NCI-H2107 treated with DMSO at 0.1 percent for 48 hours (cell line): ENCODE measurements around the gene EPM2AIP1.
"Not testable (repeated sequence)": the region's sequence is repeated elsewhere in the genome, so short reads cannot be mapped to it uniquely, and the experiment has no call there.

Experiments
- DNase-seq: peaks from one replicate; lab custom pipeline; 2025; ENCODE audit not compliant: unreplicated experiment; lab: John Stamatoyannopoulos, UW

EPM2AIP1 gene

DNA sequence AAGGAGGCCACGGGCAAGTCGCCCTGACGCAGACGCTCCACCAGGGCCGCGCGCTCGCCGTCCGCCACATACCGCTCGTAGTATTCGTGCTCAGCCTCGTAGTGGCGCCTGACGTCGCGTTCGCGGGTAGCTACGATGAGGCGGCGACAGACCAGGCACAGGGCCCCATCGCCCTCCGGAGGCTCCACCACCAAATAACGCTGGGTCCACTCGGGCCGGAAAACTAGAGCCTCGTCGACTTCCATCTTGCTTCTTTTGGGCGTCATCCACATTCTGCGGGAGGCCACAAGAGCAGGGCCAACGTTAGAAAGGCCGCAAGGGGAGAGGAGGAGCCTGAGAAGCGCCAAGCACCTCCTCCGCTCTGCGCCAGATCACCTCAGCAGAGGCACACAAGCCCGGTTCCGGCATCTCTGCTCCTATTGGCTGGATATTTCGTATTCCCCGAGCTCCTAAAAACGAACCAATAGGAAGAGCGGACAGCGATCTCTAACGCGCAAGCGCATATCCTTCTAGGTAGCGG lies at the start of gene EPM2AIP1:
TSS of gene EPM2AIP1 (minus strand) at position 326 of the 520 bp plus-strand sequence. CDS start at position 272, 54 bp downstream.
- no peak for DNase-seq

- not testable (repeated sequence) for DNase-seq
Measured at GRCh38 chr3:37042712-37043111, 49.8 kb upstream of the EPM2AIP1 start.

DNA sequence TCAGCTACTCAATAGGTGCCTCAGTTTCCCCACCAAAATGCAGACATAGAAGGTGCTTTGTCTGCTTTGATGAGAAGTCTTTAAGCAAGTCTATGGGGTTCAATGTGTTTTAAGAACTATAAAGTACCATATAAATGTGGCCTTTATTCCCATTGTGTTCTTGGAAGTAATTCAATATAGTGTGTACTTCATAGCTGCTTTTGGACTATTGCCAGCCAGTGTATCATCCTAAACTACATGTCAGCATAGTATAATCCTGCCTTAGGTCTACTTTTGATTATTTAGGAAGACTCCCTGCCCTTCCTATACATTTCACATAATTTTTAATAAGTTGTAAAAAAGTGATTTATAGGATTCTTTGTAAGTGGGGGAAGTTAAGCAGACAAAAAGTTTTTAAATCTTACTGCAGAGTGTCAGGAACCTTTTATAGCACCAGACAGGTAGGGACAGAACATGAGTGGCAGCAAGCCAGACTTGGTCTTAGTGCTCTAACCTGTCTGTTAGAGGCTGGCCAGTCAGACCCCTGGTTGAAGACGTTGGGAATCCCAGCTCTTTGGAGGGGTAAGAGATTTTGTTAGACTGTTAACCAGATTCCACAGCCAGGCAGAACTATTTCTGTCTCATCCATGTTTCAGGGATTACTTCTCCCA lies 48.7 kb upstream of the EPM2AIP1 start:
- no peak for DNase-seq

DNA sequence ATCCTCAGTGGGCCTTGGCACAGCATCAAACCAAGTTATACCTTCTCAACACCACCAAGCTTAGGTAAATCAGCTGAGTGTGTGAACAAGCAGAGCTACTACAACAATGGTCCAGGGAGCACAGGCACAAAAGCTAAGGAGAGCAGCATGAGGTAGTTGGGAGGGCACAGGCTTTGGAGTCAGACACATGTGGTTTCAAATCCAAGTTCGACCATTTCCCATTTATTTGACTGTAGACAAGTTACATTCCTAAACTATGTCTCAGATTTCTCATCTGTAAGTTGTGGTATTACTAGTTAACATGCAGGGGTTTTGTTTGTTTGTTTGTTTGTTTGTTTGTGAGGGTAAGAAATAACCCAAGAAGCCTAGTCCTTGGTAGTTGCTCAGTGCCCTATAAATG lies 47.3 kb upstream of the EPM2AIP1 start:
- DNase-seq = no peak

GRCh38 chr3:37039161-37039846 lies 46.4 kb upstream of the EPM2AIP1 start:
- no peak for DNase-seq

GRCh38 chr3:37037352-37037751 lies 44.4 kb upstream of the EPM2AIP1 start:
- no peak for DNase-seq

- no peak for DNase-seq
Measured at GRCh38 chr3:37032961-37033360, 40.0 kb upstream of the EPM2AIP1 start.

DNA sequence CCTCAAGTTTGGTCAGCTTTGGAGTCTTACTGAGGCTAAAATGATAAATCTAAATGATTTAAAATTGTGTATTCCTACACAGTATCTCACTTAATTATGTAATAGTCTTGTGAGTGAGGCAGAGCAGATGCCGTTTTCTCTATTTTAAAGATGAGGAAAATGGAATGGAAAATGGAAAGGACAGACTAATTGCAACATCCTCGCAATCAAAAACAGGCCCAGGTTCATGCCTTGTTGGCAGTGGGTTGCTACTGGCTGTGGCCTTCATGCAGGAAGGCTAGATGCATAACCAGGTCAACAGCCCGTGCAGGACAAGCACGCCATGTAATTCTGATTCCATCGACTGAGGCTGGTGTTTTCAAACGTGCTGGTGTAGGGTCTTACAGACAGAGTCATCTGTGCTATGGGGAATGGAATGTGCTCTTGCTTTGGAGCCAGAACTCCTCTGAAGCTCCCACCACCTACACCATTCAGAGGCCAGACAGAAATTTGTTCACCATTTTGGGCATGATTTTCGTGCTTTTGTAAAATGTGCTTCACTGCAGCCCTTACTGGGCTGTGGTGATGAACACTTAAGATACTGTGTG lies 38.3 kb upstream of the EPM2AIP1 start:
- no peak for DNase-seq

- DNase-seq = no peak
Measured at GRCh38 chr3:37030588-37030987, 37.7 kb upstream of the EPM2AIP1 start.

- DNase-seq = no peak
Measured at GRCh38 chr3:37029516-37030163, 36.7 kb upstream of the EPM2AIP1 start.

DNA sequence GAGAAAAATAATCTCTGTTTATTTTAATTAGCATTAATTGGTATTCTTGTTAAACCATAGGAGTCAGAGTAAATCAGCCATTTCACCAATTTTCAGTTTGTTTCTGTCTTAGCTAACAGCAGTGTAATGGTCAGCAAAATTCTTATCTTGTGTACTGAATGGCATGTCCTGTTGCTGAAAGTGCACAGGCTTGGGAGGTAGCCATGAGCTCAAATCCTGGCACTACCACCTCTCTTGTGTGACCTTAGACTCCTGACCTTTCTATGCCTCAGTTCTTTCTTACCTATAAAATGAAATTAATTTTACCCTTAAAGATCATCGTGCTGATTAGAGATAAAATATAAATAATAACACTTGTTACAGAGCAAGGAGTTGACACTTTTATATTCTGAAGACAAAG lies 36.2 kb upstream of the EPM2AIP1 start:
- DNase-seq = no peak

DNA sequence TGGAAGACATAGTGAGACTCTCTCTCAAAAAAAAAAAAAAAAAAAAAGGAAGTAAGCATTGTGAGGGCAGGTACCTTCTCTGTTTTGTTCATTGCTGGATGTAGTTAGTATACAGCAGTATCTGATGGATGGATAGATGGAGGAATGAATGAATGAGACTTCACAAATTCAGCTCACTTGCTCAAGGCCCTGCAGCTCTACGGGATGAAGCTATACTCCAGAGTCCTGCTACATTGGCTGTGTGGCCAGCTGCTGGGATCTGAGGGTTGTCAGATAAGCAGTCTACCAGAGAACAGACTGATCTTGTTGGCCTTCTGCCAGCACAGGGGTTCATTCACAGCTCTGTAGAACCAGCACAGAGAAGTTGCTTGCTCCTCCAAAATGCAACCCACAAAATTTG lies 35.4 kb upstream of the EPM2AIP1 start:
- no peak for DNase-seq

GRCh38 chr3:37026851-37027250 lies 33.9 kb upstream of the EPM2AIP1 start:
- no peak for DNase-seq

DNA sequence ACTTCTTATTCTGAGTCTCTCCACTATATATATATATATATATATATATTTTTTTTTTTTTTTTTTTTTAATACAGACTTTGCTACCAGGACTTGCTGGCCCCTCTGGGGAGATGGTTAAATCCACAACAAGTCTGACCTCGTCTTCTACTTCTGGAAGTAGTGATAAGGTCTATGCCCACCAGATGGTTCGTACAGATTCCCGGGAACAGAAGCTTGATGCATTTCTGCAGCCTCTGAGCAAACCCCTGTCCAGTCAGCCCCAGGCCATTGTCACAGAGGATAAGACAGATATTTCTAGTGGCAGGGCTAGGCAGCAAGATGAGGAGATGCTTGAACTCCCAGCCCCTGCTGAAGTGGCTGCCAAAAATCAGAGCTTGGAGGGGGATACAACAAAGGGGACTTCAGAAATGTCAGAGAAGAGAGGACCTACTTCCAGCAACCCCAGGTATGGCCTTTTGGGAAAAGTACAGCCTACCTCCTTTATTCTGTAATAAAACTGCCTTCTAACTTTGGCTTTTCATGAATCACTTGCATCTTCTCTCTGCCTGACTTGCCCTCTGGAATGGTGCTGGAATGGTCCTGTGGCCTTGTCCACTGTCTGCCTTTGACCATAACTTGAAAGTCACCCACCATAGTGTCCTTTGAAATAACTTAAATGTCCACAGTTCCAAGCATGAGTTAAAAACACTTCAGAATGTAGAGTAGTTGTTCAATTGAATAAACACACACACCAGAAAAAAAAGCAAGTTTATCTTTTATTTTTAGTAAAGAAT lies 32.8 kb upstream of the EPM2AIP1 start:
- DNase-seq = no peak

GRCh38 chr3:37024820-37025405 lies 32.0 kb upstream of the EPM2AIP1 start:
- no peak for DNase-seq

DNA sequence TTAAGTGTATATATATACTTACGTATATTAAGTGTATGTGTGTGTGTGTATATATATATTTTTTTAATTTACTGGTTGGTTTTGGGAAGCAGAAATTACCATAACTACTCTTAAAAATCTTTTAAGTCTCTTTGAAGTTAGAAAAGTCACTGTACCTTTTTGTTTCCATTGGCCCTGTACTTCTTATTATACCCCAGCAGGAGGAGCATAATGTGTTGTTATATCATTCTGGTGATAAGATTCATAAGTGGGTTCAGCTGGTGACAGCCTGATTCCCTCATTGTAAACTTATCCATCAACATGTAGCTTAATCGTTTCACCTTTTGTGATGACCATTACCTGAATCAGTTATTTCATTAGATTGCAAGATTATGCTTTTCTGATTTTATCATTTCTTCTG lies 31.2 kb upstream of the EPM2AIP1 start:
- DNase-seq = no peak

DNA sequence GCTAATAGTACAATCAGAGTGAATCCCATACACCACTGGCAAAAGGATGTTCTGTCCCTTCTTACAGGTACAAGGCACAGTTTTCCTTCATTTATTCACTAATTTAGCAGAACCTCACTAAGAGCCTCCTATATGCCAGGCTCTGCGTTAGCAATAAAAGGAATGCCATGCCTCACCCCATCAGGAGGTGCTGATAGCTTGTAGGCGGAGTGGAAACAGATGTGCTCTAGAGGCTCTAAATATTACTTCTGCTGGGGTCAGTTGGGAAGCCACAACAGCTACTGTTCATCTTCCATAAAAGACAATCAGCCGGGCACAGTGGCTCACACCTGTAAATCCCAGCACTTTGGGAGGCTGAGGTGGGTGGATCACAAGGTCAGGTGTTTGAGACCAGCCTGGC lies 24.8 kb upstream of the EPM2AIP1 start:
- DNase-seq = no peak

GRCh38 chr3:37016903-37017302 lies 24.0 kb upstream of the EPM2AIP1 start:
- no peak for DNase-seq

- no peak for DNase-seq
Measured at GRCh38 chr3:37015642-37016041, 22.7 kb upstream of the EPM2AIP1 start.

GRCh38 chr3:37014620-37015019 lies 21.7 kb upstream of the EPM2AIP1 start:
- no peak for DNase-seq
